Adipose tissue (tissue), 3 donors: ENCODE results near the gene UPK3A. TPM values are rescaled to one million over a fixed set of nuclear protein-coding genes. Genes with fewer than 3 reads are reported as not detected.
"Not testable (repeated sequence)": the region's sequence is repeated elsewhere in the genome, so short reads cannot be mapped to it uniquely, and the experiment has no call there.

Experiments used
- H3K27ac ChIP-seq: one replicate; pipeline ENCODE4 v1.5.1; 2013; ENCODE audit warnings: low read depth, low read length
- WGBS, 3 donors: extraction: QIAGEN DNeasy Blood & Tissue Kit; methylation state at CpG; one replicate each; pipeline ENCODE4 v1.1.7; 2013; 5-methylcytosine and 5-hydroxymethylcytosine counted together
- polyA plus RNA-seq, 3 donors: library from polyadenylated mRNA; stranded (reverse); fragments of 200-250 nt; gene quantifications; one replicate each; pipeline ENCODE4 v1.2.3, GENCODE V29; 2013
- donor health status: healthy with polysubstance abuse.
- donor health status: Bipolar disorder and iron deficiency.
- donor health status: healthy.

The UPK3A gene
- polyA plus RNA-seq, 3 donors, result not detected

- H3K27ac ChIP-seq, result no peak overlapping the region
- WGBS, 3 donors, result 84 to 92% (median 87%) methylated on average over 7 of the region's 7 CpGs
Measured at GRCh38 chr22:45272498-45272897, 12.3 kb upstream of the UPK3A start.

- no peak overlapping the region for H3K27ac ChIP-seq
- WGBS, 3 donors, result 70 to 91% (median 85%) methylated on average over 15 of the region's 15 CpGs
Measured at GRCh38 chr22:45273452-45274075, 11.2 kb upstream of the UPK3A start.

DNA sequence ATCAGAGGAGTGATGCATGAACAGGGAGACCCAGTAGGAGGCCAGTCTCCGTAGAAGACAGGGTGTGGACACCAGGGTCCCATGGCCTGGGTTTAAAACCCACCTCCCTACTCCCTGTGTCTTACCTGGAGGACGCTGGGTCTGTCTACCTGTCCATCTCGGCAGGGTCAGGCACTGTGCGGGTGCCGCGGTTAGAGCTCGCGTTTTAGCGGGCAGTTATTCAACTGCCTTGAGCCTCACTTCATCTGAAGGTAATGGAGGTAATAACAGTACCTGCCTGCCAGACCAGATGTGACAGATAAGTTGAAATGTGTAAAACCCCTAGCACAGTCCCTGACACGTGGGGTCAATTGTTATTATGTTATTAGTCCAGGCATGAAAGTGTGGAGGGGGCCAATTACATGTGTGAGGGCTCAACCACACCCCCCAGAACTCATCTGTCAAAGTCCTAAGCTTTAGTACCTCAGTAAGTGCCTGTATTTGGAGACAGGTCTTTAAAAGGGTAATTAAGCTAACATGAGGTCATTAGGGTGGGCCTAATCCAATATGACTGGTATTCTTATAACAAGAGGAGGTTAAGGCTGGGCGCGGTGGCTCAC lies 8.1 kb upstream of the UPK3A start:
- 83 to 91% (median 91%) methylated on average over 12 of the region's 12 CpGs for WGBS, 3 donors
- H3K27ac ChIP-seq, result no peak overlapping the region

DNA sequence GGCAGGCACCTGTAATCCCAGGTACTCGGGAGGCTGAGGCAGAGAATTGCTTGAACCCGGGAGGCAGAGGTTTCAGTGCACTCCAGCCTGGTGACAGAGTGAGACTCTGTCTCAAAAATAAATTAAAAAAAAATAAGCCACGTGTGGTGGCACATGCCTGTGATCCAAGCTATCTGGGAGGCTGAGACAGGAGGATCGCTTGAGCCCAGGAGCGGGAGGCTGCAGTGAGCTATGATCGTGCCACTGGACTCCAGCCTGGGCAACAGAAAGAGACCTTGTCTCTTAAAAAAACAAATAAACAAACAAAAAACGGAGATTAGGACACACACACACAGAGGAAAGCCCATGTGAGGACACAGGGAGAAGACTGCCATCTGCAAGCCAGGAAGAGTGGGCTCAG lies 7.0 kb upstream of the UPK3A start:
- not testable (repeated sequence) for H3K27ac ChIP-seq
- 77 to 92% (median 84%) methylated on average over 7 of the region's 7 CpGs for WGBS, 3 donors

GRCh38 chr22:45278125-45278524 lies 6.6 kb upstream of the UPK3A start:
- 82 to 92% (median 92%) methylated on average over 9 of the region's 9 CpGs for WGBS, 3 donors

DNA sequence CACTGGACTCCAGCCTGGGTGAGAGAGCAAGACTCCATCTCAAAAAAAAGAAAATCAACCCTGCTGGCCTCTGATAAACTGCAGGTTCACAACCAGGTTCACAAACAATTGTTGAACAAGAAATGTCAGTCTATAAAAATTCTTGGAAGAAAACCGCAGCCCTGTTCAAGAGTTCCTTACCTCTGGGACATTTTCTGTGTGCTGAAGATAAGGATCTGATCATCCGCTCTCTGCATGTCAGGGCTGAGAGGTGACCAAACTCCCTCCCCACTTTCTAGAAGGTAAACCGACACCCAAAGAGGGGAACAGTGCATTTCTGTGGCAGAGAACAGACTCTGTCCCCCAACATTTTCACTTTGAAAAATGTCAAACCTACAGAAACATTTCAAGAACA lies 4.2 kb upstream of the UPK3A start:
- 92 to 98% (median 97%) methylated on average over 3 of the region's 3 CpGs for WGBS, 3 donors

More at GRCh38 chr22:45278125-45278524, 6.6 kb upstream of the UPK3A start:
- no peak overlapping the region for H3K27ac ChIP-seq

DNA sequence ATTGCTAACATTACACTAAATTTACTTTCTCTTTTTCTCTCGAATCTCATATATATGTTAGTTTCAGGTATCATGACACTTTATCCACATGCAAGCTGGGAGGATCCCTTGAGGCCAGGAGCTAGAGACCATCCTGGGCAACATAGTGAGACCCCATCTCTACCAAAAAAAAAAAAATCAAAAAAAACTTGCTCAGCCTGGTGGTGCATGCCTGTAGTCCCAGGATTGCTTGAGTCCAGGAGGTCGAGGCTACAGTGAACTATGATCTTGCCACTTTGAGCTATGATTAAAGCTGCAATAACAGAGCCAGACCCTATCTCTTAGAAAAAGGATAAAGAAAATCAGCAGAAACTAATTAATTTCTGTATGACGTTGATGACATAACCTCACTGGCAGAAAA lies 3.7 kb upstream of the UPK3A start:
- WGBS, 3 donors, result 59 to 92% (median 90%) methylated on average over 3 of the region's 3 CpGs
- H3K27ac ChIP-seq, result no peak overlapping the region

More for the DNA sequence above, 4.2 kb upstream of the UPK3A start:
- no peak overlapping the region for H3K27ac ChIP-seq

- no peak overlapping the region for H3K27ac ChIP-seq
- 56 to 64% (median 61%) methylated on average over 16 of the region's 16 CpGs for WGBS, 3 donors
Measured at GRCh38 chr22:45285263-45286058, 712 bp downstream of the UPK3A start.

GRCh38 chr22:45286854-45287551 lies 2.3 kb downstream of the UPK3A start:
- WGBS, 3 donors, result 75 to 85% (median 81%) methylated on average over 11 to 12 of the region's 12 CpGs
- H3K27ac ChIP-seq, result no peak overlapping the region

- 32 to 57% (median 49%) methylated on average over 18 of the region's 18 CpGs for WGBS, 3 donors
- H3K27ac ChIP-seq, result no peak overlapping the region
Measured at GRCh38 chr22:45290410-45290936, 5.7 kb downstream of the UPK3A start.

- WGBS, 3 donors, result 79 to 88% (median 87%) methylated on average over 8 of the region's 8 CpGs
- no peak overlapping the region for H3K27ac ChIP-seq
Measured at GRCh38 chr22:45291061-45291930, 6.5 kb downstream of the UPK3A start.

- 65 to 80% (median 67%) methylated on average over 9 of the region's 9 CpGs for WGBS, 3 donors
- no peak overlapping the region for H3K27ac ChIP-seq
Measured at GRCh38 chr22:45291931-45292290, 7.2 kb downstream of the UPK3A start.

GRCh38 chr22:45292731-45293442 lies 8.1 kb downstream of the UPK3A start:
- H3K27ac ChIP-seq, result no peak overlapping the region
- WGBS, 3 donors, result 53 to 63% (median 55%) methylated on average over 23 of the region's 23 CpGs

GRCh38 chr22:45294030-45294429 lies 9.3 kb downstream of the UPK3A start:
- H3K27ac ChIP-seq, result no peak overlapping the region
- 63 to 76% (median 75%) methylated on average over 6 of the region's 6 CpGs for WGBS, 3 donors

DNA sequence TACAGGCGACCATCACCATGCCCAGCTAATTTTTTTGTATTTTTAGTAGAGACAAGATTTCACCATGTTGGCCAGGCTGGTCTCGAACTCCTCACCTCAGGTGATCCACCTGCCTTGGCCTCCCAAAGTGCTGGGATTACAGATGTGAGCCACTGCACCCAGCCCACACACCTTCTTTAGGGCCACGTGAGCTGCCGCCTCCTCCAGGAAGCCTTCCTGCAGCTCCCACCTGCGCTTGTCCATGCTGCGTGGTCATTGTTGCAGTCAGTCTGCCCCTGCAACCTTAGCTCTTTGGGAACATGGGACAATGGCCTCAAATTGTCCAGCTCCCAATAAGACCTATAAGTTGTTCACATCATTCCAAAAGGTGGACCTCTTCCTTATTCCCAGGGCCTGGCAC lies 10.3 kb downstream of the UPK3A start:
- H3K27ac ChIP-seq, result not testable (repeated sequence)
- WGBS, 3 donors, result 91 to 95% (median 92%) methylated on average over 6 of the region's 6 CpGs

DNA sequence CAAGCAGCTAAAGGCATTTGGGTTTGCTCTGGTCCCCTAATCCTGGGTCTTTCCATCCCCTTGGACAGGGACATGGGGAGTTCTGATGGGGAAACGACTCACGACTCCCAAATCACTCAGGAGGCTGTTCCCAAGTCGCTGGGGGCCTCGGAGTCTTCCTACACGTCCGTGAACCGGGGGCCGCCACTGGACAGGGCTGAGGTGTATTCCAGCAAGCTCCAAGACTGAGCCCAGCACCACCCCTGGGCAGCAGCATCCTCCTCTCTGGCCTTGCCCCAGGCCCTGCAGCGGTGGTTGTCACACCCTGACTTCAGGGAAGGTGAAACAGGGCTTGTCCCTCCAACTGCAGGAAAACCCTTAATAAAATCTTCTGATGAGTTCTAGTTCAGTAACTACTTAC lies 10.7 kb downstream of the UPK3A start:
- 77 to 88% (median 84%) methylated on average over 9 of the region's 9 CpGs for WGBS, 3 donors

GRCh38 chr22:45296628-45297297 lies 12.0 kb downstream of the UPK3A start:
- H3K27ac ChIP-seq, result no peak overlapping the region
- WGBS, 3 donors, result 59 to 68% (median 65%) methylated on average over 13 of the region's 13 CpGs

More for the DNA sequence above, 10.7 kb downstream of the UPK3A start:
- no peak overlapping the region for H3K27ac ChIP-seq
